Kidney (tissue), 14 donors: Measurements from ENCODE around the gene TCP11. TPM values are rescaled to one million over a fixed set of nuclear protein-coding genes. Genes with fewer than 3 reads are reported as not detected.

ENCODE experiments used
- DNase-seq, 5 donors: peaks; one replicate each; pipeline ENCODE4 v3.0.0-alpha.2; 2013 to 2020
- FAIRE-seq: peaks from 2 replicates; lab custom pipeline; 2012; peaks lifted over from hg19 to GRCh38; lab: Jason Lieb, UNC
- H3K27ac ChIP-seq, 2 donors: one replicate each; pipeline ENCODE4 v1.7.0; 2013; ENCODE audit warnings: low read depth in 2 of 2, low read length in 2 of 2, inconsistent platforms in 1 of 2
- H3K27me3 ChIP-seq: one replicate; pipeline ENCODE4 v1.7.1; 2013; ENCODE audit warnings: low read length, inconsistent platforms; ENCODE audit not compliant: control insufficient read depth, insufficient read depth
- H3K36me3 ChIP-seq, 3 donors: one replicate each; pipeline versions ENCODE4 v1.7.0 to v1.7.1; 2013; ENCODE audit warnings: low read length in 3 of 3, control low read depth in 1 of 3, inconsistent platforms in 1 of 3; ENCODE audit not compliant: insufficient read depth in 3 of 3, control insufficient read depth in 2 of 3
- H3K4me1 ChIP-seq, 3 donors: one replicate each; pipeline versions ENCODE4 v1.7.0 to v1.7.1; 2013; ENCODE audit warnings: low read length in 3 of 3, inconsistent platforms in 1 of 3, low read depth in 1 of 3; ENCODE audit not compliant: control insufficient read depth in 2 of 3, insufficient read depth in 2 of 3
- H3K4me3 ChIP-seq, 3 donors: one replicate each; pipeline versions ENCODE4 v1.7.0 to v1.8.1; 2013; ENCODE audit warnings: low read length in 3 of 3, control low read depth in 1 of 3, inconsistent platforms in 1 of 3
- H3K9ac ChIP-seq, 3 donors: one replicate each; pipeline versions ENCODE4 v1.7.0 to v1.7.1; 2013; ENCODE audit warnings: low read length in 3 of 3, control low read depth in 1 of 3, inconsistent platforms in 1 of 3
- H3K9me3 ChIP-seq, 3 donors: one replicate each; pipeline versions ENCODE4 v1.7.0 to v1.7.1; 2013; ENCODE audit warnings: low read length in 3 of 3, control low read depth in 1 of 3, inconsistent platforms in 1 of 3; ENCODE audit not compliant: control insufficient read depth in 2 of 3, insufficient read depth in 1 of 3
- intact Hi-C: fragments of 100-400 bp; cut with DNase I; formaldehyde crosslinking; loops from one replicate; pipeline ENCODE4 v1.11.1; 2022
- polyA plus RNA-seq: library from polyadenylated mRNA; stranded (reverse); fragments of 350-450 nt; fragmentation: Illumina TruSeq; extraction: RNeasy Lipid Tissue Mini Kit (QIAGEN cat#74804); gene quantifications from one replicate; pipeline ENCODE4 v1.2.3, GENCODE V29; 2014; ENCODE audit warnings: low read depth, low replicate concordance; ENCODE audit not compliant: insufficient read depth
- total RNA-seq: library from RNA; stranded (reverse); fragmentation: NEBNext Ultra II Directional; extraction: Animal tissue kit (Norgen Biotek cat#: 25700); gene quantifications from one replicate; pipeline ENCODE4 v1.2.1, GENCODE V29; 2021
- TF ChIP-seq, protein P1 (sequence below): IDR thresholded peaks from 3 replicates; pipeline ENCODE4 v1.5.1; 2012; ENCODE audit warnings: mild to moderate bottlenecking, moderate library complexity, borderline replicate concordance; ENCODE audit not compliant: insufficient read depth; ENCODE audit errors: extremely low read depth
- donor health status: control.
- donor health status: control.
- donor health status: control.
- donor health status: control.
- donor health status: control.
- donor health status: DM: yes; HTN: yes; CAD: no.
- donor health status: Normal renal cell carcinoma (clear cell type).

The TCP11 gene
- total and polyA plus RNA-seq, 2 donors from 2014 or later = 0.41 to 0.50 TPM

DNA sequence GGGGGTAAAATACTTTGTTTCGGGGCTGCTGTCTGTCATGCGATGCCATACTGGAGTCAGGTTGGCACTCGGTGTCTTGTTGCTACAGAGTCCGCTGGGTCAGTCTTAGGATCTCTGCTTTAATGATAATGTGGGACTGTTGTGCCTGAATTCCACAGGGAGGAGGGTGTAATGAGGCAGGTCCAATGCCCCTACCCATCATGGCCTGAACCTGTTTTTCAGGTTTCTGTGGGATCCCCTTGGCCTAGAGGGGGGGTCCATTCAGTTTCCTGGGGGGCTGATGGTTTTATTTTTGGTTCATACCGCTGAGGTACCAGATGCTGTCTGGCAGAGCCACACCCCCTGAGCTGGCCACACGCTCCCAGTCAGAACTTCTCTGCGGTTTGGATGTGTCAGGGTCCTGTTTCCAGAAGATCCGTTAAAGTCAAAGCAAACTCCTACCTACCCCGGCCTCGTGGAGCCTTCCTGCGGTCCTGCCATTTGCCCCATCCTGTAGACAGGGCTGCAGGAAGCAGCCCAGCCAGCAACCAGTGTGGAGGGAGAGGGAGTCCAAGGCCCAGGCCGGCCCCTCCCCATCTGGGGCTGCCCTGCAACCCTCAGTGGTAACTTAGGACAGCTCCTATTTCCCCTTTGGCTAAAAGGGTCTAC is 69.7 kb downstream of the TCP11 start:
- no peaks in the 10 kb centered on the region for H3K4me1 ChIP-seq
- intact Hi-C loops = no loop called here
- DNase-seq = peak in 2 of 5 donors; percentile 45 to 49
- TF ChIP-seq, protein P1, sequence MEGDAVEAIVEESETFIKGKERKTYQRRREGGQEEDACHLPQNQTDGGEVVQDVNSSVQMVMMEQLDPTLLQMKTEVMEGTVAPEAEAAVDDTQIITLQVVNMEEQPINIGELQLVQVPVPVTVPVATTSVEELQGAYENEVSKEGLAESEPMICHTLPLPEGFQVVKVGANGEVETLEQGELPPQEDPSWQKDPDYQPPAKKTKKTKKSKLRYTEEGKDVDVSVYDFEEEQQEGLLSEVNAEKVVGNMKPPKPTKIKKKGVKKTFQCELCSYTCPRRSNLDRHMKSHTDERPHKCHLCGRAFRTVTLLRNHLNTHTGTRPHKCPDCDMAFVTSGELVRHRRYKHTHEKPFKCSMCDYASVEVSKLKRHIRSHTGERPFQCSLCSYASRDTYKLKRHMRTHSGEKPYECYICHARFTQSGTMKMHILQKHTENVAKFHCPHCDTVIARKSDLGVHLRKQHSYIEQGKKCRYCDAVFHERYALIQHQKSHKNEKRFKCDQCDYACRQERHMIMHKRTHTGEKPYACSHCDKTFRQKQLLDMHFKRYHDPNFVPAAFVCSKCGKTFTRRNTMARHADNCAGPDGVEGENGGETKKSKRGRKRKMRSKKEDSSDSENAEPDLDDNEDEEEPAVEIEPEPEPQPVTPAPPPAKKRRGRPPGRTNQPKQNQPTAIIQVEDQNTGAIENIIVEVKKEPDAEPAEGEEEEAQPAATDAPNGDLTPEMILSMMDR = no peak
- H3K36me3 ChIP-seq = peaks cover 0 to 7% (median 6%) of the 10 kb centered on the region in 3 donors
- no peak overlapping the region for H3K9ac ChIP-seq
- H3K9me3 ChIP-seq = no peaks in the 10 kb centered on the region
- FAIRE-seq = no peak
- no peaks in the 10 kb centered on the region for H3K27me3 ChIP-seq
- H3K4me3 ChIP-seq = no peak overlapping the region
- H3K27ac ChIP-seq = no peak overlapping the region

DNA sequence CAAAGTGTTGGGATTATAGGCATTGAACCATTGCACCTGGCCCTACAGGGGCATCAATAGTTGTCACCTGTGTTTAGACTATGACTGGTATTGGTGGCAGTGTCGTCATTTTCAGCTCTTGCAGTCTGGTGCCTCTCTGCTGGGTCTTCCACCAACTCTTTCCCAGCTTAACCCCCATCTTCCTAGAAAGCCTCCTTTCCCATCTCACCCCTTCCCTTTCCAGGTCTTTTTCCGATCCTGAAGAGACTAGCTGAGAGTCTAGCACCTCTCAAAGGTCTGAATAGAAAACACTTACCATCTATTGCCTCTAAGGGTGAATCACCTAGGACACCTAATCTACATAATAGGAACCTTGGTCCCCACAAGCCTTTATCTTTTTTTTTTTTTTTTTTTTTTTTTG is 71.0 kb downstream of the TCP11 start:
- peaks cover 3 to 9% (median 6%) of the 10 kb centered on the region in 3 donors for H3K36me3 ChIP-seq
- H3K4me3 ChIP-seq = no peak overlapping the region
- DNase-seq = no peak
- FAIRE-seq = no peak
- intact Hi-C loops = no loop called here
- no peaks in the 10 kb centered on the region for H3K4me1 ChIP-seq
- TF ChIP-seq, protein P1 = no peak
- H3K9ac ChIP-seq = no peak overlapping the region
- H3K9me3 ChIP-seq = no peaks in the 10 kb centered on the region
- no peaks in the 10 kb centered on the region for H3K27me3 ChIP-seq
- H3K27ac ChIP-seq = no peak overlapping the region

DNA sequence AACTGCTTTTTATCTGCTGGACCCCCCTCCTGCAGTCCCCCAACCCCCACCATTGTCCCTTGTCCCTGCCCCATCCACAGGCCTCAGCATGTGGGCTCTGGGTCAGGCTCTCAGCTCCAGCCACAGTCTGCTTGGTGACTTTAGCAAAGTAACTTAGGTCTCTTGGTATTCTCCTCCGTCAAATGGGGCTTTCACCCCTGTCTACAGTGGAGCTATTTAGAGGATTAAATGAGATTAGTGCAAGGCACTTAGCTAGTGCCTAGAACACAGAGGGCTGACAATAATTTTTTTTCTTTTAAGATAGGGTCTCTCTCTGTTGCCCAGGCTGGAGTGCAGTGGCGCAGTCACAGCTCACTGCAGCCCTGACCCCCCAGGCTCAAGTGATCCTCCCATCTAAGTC is 71.9 kb downstream of the TCP11 start:
- intact Hi-C loops = no loop called here
- peak in 1 of 5 donors; percentile 4 for DNase-seq
- no peaks in the 10 kb centered on the region for H3K27me3 ChIP-seq
- H3K4me3 ChIP-seq = no peak overlapping the region
- H3K9ac ChIP-seq = no peak overlapping the region
- no peaks in the 10 kb centered on the region for H3K9me3 ChIP-seq
- no peak for FAIRE-seq
- no peaks in the 10 kb centered on the region for H3K4me1 ChIP-seq
- H3K36me3 ChIP-seq = peaks cover 3 to 9% (median 6%) of the 10 kb centered on the region in 3 donors
- H3K27ac ChIP-seq = no peak overlapping the region
- TF ChIP-seq, protein P1 = no peak

DNA sequence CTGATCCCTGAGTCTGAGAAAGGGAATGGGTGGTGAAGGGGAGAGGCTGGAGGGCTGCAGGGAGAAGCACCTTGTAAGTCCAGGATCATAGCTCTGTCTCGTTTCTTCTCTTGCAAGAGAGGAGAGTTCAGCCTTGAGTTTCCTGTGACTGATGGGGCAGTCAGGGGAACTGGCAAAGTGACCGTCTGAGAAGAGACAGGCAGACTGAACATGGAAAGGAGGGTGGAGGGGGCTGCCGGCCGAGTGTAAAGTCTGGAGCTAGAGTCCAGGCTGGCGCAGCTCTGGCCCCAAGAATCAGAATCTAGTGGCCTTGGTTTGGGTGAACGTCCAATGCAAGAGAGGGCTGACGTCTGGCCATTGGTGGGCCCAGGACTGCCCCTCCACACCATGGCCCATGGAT is 72.5 kb downstream of the TCP11 start:
- Histone ChIP-seq H3K27ac (no peak overlapping the region), H3K27me3 (no peaks in the 10 kb centered on the region), H3K9me3 (no peaks in the 10 kb centered on the region), H3K4me1 (no peaks in the 10 kb centered on the region), H3K36me3 (peaks cover 3 to 9% (median 6%) of the 10 kb centered on the region in 3 donors), H3K4me3 (no peak overlapping the region), H3K9ac (no peak overlapping the region)
- intact Hi-C loops = no loop called here
- FAIRE-seq (no peak), DNase-seq (peak in 1 of 5 donors; percentile 23)
- TF ChIP-seq, protein P1 = no peak
